Measurements from ENCODE around the gene MS4A6E.

MS4A6E gene

DNA sequence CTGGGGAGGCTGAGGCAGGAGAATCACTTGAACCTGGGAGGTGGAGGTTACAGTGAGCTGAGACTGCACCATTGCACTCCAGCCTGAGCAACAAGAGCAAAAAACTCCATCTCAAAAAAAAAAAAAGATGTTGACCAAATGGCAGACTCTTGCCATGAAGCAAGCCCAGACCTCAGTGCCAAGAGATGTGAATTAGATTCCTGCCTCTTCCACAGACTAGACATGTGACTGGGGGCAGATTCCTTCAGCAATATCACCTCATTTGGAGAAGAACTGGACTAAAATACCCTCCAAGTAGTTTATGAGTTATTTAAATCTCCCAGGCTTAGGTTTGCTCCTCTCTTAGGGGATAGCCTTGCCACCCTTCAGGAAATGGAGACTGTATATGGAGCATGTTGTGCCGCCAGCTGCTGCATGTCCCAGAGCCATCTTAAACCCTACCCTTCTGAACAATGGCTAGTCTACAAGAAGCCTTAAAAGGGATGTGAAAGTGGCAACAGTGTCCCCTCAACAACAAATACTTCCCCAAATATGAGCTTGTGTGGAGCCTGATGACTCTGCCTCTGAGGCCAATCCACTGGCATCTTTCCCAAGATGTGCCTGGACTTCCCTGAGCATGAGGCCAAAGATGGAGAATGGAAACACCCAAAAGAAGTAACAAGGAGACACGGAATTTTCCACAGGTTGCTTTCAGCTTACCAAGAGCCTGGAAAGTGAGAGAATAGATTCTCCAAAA, 50.5 kb downstream of the MS4A6E start:
- DNase-seq, result no peak

DNA sequence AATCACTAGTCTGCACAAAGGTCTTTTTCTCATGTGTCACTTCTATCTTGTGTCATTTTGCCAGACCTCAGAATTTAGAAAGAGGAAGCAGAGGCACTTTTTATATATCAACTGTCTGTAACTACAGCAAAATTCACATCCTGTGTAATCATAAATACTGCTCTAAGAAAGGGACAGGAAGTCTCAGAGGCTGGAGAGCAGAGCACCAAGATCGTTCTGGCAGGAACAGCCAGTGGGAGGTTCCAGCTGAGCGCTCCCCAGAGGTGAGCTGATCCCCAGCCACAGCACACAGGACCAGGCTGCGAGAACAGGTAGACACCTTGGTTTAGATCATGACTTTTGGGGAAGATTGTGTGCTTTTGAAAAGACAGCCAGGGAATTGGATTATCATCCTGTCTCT, 51.3 kb downstream of the MS4A6E start, which contains the start of gene MS4A7:
MS4A7 (plus strand) TSS at position 179 of the 400 bp plus-strand sequence. CDS start 4,610 bp downstream, outside the sequence.
- DNase-seq, result no peak

DNA sequence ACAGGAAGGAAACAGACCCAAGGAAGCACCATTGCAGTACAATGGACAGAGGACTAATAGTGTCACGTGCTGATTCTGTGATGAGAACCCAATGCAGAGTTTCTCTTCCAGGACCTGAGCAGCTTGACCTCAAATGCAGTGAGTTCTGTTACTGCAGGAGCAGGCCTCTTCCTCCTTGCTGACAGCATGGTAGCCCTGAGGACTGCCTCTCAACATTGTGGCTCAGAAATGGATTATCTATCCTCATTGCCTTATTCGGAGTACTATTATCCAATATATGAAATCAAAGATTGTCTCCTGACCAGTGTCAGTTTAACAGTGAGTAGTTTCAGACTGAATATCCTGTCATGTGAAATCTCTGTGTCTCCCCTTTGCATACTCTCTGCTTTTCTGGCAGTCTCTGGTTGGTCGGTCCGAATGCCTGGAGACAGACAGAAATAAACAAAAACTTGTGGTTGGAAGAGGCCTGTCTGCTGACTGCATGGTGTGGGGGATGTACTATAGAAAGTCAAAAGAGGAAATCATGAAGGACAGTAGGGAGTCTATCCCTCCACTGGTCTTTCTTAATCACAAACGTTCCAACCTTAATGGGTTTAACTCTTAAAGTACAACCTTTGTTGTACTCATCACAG, 62.3 kb downstream of the MS4A6E start:
- no peak for DNase-seq

DNA sequence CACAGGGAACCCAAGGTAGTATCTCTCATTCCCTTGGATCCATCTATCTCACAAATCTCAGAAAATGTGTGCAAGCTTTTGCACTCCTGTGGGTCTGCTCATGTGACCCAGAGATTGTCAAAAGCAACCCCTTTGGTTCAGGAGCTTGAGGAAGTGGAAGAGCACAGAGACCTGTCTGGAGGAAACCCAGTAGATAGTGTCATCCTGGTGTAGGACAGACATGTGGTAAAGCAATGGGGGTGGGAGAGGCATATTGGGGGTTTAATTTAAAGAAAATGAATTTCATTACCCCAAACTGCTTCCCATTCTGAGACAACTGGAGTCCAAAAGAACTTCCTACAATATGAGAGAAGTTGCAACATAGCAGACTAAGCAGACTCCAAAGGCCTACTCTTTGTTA, 63.4 kb downstream of the MS4A6E start:
- DNase-seq, result no peak
